ENCODE results near the gene ALPK3.

ALPK3 gene

DNA sequence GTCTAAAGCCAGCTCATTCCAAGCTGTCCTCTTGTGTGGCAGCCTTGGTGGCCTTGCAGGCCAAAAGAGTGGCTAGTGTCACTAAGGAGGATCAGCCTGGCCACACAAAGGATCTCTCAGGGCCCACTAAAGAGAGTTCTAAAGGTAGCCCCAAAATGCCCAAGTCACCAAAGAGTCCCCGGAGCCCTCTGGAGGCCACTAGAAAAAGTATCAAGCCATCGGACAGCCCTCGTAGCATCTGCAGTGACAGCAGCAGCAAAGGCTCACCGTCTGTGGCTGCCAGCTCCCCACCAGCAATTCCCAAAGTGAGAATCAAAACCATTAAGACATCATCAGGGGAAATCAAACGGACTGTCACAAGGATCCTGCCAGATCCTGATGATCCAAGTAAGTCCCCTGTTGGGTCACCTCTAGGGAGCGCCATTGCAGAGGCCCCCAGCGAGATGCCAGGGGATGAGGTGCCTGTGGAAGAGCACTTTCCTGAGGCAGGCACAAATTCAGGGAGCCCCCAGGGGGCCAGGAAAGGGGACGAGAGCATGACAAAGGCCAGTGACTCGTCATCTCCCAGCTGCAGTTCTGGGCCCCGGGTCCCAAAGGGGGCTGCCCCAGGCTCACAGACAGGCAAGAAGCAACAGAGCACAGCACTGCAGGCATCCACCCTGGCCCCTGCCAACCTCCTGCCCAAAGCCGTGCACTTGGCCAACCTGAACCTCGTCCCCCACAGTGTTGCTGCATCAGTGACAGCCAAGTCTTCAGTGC, 33.5 kb upstream of the ALPK3 start:
- no peak for DNase-seq
- Histone ChIP-seq H3K36me3 (peaks cover 67% of the 10 kb centered on the region), H3K27ac (no peak overlapping the region), H3K27me3 (ENCODE audit: insufficient read depth, low read depth, severe bottlenecking) (no peaks in the 10 kb centered on the region), H3K9me3 (ENCODE audit: severe bottlenecking) (no peaks in the 10 kb centered on the region), H3K4me3 (ENCODE audit: low read depth, low read length) (no peak overlapping the region)
- TF ChIP-seq, protein P1, sequence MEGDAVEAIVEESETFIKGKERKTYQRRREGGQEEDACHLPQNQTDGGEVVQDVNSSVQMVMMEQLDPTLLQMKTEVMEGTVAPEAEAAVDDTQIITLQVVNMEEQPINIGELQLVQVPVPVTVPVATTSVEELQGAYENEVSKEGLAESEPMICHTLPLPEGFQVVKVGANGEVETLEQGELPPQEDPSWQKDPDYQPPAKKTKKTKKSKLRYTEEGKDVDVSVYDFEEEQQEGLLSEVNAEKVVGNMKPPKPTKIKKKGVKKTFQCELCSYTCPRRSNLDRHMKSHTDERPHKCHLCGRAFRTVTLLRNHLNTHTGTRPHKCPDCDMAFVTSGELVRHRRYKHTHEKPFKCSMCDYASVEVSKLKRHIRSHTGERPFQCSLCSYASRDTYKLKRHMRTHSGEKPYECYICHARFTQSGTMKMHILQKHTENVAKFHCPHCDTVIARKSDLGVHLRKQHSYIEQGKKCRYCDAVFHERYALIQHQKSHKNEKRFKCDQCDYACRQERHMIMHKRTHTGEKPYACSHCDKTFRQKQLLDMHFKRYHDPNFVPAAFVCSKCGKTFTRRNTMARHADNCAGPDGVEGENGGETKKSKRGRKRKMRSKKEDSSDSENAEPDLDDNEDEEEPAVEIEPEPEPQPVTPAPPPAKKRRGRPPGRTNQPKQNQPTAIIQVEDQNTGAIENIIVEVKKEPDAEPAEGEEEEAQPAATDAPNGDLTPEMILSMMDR (IDR thresholded peaks at IDR 0.05; ENCODE audit: low read depth, low read length) = no peak

DNA sequence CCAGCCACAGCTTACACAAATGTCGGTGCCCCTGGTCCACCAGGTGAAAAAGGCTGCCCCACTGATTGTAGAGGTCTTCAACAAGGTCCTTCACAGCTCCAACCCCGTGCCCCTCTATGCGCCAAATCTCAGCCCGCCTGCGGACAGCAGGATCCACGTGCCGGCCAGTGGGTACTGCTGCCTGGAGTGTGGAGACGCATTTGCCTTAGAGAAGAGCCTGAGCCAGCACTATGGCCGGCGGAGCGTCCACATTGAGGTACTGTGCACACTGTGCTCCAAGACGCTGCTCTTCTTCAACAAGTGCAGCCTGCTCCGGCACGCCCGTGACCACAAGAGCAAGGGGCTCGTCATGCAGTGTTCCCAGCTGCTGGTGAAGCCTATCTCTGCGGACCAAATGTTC, 32.9 kb upstream of the ALPK3 start:
- H3K9me3 ChIP-seq (ENCODE audit: severe bottlenecking) = no peaks in the 10 kb centered on the region
- DNase-seq = no peak
- H3K27me3 ChIP-seq (ENCODE audit: insufficient read depth, low read depth, severe bottlenecking) = no peaks in the 10 kb centered on the region
- no peak overlapping the region for H3K27ac ChIP-seq
- H3K36me3 ChIP-seq = peaks cover 67% of the 10 kb centered on the region
- no peak overlapping the region for H3K4me3 ChIP-seq (ENCODE audit: low read depth, low read length)
- TF ChIP-seq, protein P1 (IDR thresholded peaks at IDR 0.05; ENCODE audit: low read depth, low read length) = no peak

DNA sequence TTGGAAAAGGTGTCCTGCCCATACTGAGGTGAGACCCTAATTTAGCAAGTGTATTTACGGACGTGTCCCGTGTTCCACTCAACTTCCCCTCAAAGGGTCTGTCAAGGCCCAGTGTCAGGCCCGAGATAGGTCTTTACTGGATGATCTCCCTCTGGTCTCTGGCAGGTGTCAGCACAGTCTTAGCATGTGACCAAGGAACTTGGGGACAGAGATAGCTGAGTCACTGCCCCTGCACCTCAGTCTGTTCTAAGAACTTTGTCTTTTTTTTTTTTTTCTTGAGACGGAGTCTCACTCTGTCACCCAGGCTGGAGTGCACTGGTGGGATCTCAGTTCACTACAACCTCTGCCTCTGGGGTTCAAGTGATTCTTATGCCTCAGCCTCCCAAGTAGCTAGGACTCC, 32.1 kb upstream of the ALPK3 start:
- Histone ChIP-seq H3K36me3 (peaks cover 71% of the 10 kb centered on the region), H3K27ac (no peak overlapping the region), H3K27me3 (ENCODE audit: insufficient read depth, low read depth, severe bottlenecking) (no peaks in the 10 kb centered on the region), H3K9me3 (ENCODE audit: severe bottlenecking) (no peaks in the 10 kb centered on the region), H3K4me3 (ENCODE audit: low read depth, low read length) (no peak overlapping the region)
- no peak for DNase-seq
- TF ChIP-seq, protein P1 (IDR thresholded peaks at IDR 0.05; ENCODE audit: low read depth, low read length) = no peak

DNA sequence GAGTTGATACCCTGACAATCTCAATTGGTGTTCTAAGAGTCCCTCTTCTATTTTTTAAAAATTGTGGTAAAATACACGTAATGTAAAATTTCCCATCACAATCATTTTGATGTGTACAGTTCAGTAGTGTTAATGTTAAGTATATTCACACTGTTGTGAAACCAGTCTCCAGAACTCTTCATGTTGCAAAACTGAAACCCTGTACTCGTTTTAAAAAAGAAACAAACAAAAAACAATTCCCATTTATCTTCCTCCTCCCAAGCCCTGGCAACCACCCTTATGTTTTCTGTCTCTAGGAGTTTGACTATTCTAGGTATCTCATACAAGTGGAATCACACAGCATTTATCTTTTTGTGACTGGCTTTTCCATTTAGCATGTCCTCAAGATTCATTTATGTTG, 28.7 kb upstream of the ALPK3 start:
- no peak overlapping the region for H3K4me3 ChIP-seq (ENCODE audit: low read depth, low read length)

DNA sequence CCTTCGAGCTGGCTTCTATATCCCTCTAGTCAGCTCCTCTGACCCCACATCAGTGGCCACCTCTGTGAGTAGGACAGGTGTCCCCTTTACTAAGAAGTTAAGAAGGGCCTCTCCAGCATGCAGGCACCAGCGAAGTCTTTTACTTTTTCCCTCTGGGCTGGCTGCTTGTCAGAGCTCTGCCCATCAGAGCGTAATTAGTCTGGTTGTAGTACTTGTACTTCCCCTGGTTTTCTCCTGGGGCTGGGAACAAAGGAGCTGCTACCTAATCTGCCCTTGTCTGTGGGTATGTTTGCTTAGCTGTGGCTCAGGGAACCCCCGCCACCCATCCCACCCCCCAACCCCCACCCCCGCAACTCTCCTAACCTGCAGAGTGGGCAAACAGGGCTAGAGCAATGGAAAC, 27.4 kb upstream of the ALPK3 start:
- H3K9me3 ChIP-seq (ENCODE audit: severe bottlenecking) = no peaks in the 10 kb centered on the region
- no peak overlapping the region for H3K27ac ChIP-seq
- TF ChIP-seq, protein P1 (IDR thresholded peaks at IDR 0.05; ENCODE audit: low read depth, low read length) = no peak
- H3K4me3 ChIP-seq (ENCODE audit: low read depth, low read length) = no peak overlapping the region
- no peaks in the 10 kb centered on the region for H3K27me3 ChIP-seq (ENCODE audit: insufficient read depth, low read depth, severe bottlenecking)
- no peak for DNase-seq
- peaks cover 75% of the 10 kb centered on the region for H3K36me3 ChIP-seq

More for the DNA sequence above, 28.7 kb upstream of the ALPK3 start:
- H3K27ac ChIP-seq = no peak overlapping the region
- DNase-seq = no peak
- TF ChIP-seq, protein P1 (IDR thresholded peaks at IDR 0.05; ENCODE audit: low read depth, low read length) = no peak
- H3K36me3 ChIP-seq = peaks cover 82% of the 10 kb centered on the region
- H3K9me3 ChIP-seq (ENCODE audit: severe bottlenecking) = no peaks in the 10 kb centered on the region
- no peaks in the 10 kb centered on the region for H3K27me3 ChIP-seq (ENCODE audit: insufficient read depth, low read depth, severe bottlenecking)

DNA sequence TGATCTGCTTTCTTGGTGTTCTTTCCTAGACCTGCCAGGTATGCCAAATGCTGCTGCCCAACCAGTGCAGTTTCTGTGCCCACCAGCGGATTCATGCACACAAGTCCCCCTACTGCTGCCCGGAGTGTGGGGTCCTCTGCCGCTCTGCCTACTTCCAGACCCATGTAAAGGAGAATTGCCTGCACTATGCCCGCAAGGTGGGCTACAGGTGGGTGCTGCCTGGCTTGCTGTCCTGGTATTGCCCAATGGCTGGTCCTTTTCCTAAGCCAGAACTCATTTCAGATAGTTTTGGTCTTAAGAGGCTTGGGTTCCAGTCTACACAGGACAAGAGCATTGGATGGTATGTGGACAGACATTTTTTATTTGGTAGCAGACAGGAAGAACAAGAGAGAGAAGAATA, 26.5 kb upstream of the ALPK3 start:
- Histone ChIP-seq H3K27ac (no peak overlapping the region), H3K9me3 (ENCODE audit: severe bottlenecking) (no peaks in the 10 kb centered on the region), H3K4me3 (ENCODE audit: low read depth, low read length) (no peak overlapping the region), H3K36me3 (peaks cover 74% of the 10 kb centered on the region), H3K27me3 (ENCODE audit: insufficient read depth, low read depth, severe bottlenecking) (no peaks in the 10 kb centered on the region)
- no peak for DNase-seq
- TF ChIP-seq, protein P1 (IDR thresholded peaks at IDR 0.05; ENCODE audit: low read depth, low read length) = no peak
